ENCODE data around the gene PLEKHM3.

The PLEKHM3 gene

GRCh38 chr2:208025037-208025813, at the start of gene PLEKHM3:
Gene PLEKHM3, minus strand, starts transcription at chr2:208025527. Its CDS starts 23,888 bp downstream, at chr2:208001639.
- DNase-seq, result peak; percentile 53

- DNase-seq, result no peak
Measured at GRCh38 chr2:208074610-208075356, 49.5 kb upstream of the PLEKHM3 start.

- DNase-seq, result peak; percentile 3
Measured at GRCh38 chr2:208072250-208072892, 47.0 kb upstream of the PLEKHM3 start.

GRCh38 chr2:208069186-208069585, 43.9 kb upstream of the PLEKHM3 start:
- DNase-seq, result no peak

- no peak for DNase-seq
Measured at GRCh38 chr2:208066016-208066415, 40.7 kb upstream of the PLEKHM3 start.

GRCh38 chr2:208065476-208065875, 40.1 kb upstream of the PLEKHM3 start:
- DNase-seq, result no peak

GRCh38 chr2:208064220-208064961, 39.1 kb upstream of the PLEKHM3 start:
- no peak for DNase-seq

GRCh38 chr2:208062961-208063360, 37.6 kb upstream of the PLEKHM3 start:
- no peak for DNase-seq

- DNase-seq, result no peak
Measured at GRCh38 chr2:208062113-208062512, 36.8 kb upstream of the PLEKHM3 start.

- DNase-seq, result no peak
Measured at GRCh38 chr2:208057108-208057507, 31.8 kb upstream of the PLEKHM3 start.

GRCh38 chr2:208049441-208049840, 24.1 kb upstream of the PLEKHM3 start:
- no peak for DNase-seq

- no peak for DNase-seq
Measured at GRCh38 chr2:208049006-208049405, 23.7 kb upstream of the PLEKHM3 start.

- no peak for DNase-seq
Measured at GRCh38 chr2:208047840-208048239, 22.5 kb upstream of the PLEKHM3 start.

- DNase-seq, result no peak
Measured at GRCh38 chr2:208046686-208047085, 21.4 kb upstream of the PLEKHM3 start.

- DNase-seq, result no peak
Measured at GRCh38 chr2:208042450-208042849, 17.1 kb upstream of the PLEKHM3 start.

- DNase-seq, result no peak
Measured at GRCh38 chr2:208042041-208042440, 16.7 kb upstream of the PLEKHM3 start.

GRCh38 chr2:208040199-208041171, 15.2 kb upstream of the PLEKHM3 start:
- DNase-seq, result no peak

- DNase-seq, result no peak
Measured at GRCh38 chr2:208039376-208040110, 14.2 kb upstream of the PLEKHM3 start.

GRCh38 chr2:208037564-208038487, 12.5 kb upstream of the PLEKHM3 start:
- DNase-seq, result no peak

GRCh38 chr2:208036357-208036756, 11.0 kb upstream of the PLEKHM3 start:
- no peak for DNase-seq
